Measurements from ENCODE around the gene KRT9. TPM values are rescaled to one million over a fixed set of nuclear protein-coding genes. Genes with fewer than 3 reads are reported as not detected.
A peak's percentile ranks its signal among the peaks of the same experiment; 100 is the strongest.

KRT9 gene
- total RNA-seq, 4 donors from 2014 or later = 0.21 TPM; not detected in 3

DNA sequence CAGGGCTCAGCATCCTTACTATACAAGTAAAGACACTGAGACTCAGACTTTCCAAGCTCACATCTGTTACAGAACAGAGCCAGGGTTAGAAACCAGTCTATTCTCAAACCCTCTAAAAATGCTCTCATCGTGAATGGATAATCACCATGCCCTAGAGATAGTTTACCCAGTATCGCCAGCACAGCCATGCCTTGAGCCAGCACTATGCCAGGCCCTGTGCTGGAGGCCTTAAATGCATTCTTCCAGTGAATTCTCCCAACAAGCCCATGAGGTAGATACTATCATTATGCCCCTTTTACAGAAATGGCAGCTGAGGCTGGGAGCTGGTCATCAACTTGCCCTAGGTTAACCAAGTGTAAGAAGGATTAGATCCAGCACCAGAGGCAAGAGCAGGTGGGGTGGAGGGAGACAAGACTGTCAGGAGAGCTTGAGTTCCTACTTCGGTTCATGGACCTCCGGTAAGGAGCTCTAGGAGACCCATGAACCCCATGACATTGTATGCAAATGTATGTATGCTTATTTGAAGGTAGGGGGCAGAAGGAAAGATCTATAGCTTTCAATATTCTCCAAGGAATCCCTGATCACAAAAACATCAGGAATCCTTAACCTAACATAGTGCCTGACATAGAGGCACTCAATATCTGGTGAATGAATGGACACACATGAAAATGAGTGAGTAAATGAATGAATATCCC lies 9.7 kb upstream of the KRT9 start:
- H3K27ac ChIP-seq = no peak overlapping the region
- H3K4me3 ChIP-seq = no peak overlapping the region
- H3K4me1 ChIP-seq = no peaks in the 10 kb centered on the region
- no peaks in the 10 kb centered on the region for H3K27me3 ChIP-seq
- TF ChIP-seq POLR2A (IDR thresholded peaks at IDR 0.05) = no peak
- TF ChIP-seq, protein P1, sequence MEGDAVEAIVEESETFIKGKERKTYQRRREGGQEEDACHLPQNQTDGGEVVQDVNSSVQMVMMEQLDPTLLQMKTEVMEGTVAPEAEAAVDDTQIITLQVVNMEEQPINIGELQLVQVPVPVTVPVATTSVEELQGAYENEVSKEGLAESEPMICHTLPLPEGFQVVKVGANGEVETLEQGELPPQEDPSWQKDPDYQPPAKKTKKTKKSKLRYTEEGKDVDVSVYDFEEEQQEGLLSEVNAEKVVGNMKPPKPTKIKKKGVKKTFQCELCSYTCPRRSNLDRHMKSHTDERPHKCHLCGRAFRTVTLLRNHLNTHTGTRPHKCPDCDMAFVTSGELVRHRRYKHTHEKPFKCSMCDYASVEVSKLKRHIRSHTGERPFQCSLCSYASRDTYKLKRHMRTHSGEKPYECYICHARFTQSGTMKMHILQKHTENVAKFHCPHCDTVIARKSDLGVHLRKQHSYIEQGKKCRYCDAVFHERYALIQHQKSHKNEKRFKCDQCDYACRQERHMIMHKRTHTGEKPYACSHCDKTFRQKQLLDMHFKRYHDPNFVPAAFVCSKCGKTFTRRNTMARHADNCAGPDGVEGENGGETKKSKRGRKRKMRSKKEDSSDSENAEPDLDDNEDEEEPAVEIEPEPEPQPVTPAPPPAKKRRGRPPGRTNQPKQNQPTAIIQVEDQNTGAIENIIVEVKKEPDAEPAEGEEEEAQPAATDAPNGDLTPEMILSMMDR (IDR thresholded peaks at IDR 0.05) = no peak
- no peaks in the 10 kb centered on the region for H3K9me3 ChIP-seq
- no peaks in the 10 kb centered on the region for H3K36me3 ChIP-seq
- DNase-seq = no peak
- intact Hi-C loops (cut with DNase I; ENCODE audit: low total_unique reads) = no loop called here

DNA sequence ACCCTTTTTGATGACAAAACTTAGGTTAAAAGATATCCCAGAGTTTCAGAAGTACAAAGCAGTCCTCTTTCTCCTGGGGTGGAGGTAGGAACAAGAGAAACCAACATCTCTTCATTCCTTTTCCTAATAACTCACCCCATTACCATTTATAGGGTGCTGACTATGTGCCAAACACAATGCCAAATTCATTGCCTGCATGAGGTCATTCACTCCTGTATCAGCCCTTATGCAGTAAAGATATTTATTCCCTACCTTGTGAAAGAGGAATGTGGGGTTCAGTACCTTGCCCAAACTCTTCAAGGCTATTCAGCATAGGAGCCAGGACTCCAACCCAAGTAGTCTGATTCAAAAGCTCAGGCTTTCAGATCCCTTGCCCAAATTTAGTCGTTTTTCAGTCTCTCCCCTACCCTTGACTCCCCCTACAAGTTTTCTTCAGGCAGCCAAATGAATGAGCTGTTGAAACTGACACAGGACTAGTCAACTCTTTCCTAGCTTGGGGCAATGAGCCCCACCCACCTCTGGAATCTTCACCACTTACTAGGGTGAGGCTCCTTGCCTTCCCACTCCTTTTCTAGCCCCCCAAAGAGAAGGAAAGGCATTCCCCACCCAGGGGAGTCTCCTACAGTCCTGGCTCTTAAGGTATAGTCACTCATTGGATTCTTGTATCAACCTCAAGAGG lies 9.0 kb upstream of the KRT9 start:
- Histone ChIP-seq H3K27me3 (no peaks in the 10 kb centered on the region), H3K36me3 (no peaks in the 10 kb centered on the region), H3K9me3 (no peaks in the 10 kb centered on the region), H3K27ac (no peak overlapping the region), H3K4me3 (no peak overlapping the region), H3K4me1 (no peaks in the 10 kb centered on the region)
- DNase-seq = no peak
- intact Hi-C loops (cut with DNase I; ENCODE audit: low total_unique reads) = no loop called here
- TF ChIP-seq POLR2A (IDR thresholded peaks at IDR 0.05) = no peak
- TF ChIP-seq, protein P1 (IDR thresholded peaks at IDR 0.05) = no peak

DNA sequence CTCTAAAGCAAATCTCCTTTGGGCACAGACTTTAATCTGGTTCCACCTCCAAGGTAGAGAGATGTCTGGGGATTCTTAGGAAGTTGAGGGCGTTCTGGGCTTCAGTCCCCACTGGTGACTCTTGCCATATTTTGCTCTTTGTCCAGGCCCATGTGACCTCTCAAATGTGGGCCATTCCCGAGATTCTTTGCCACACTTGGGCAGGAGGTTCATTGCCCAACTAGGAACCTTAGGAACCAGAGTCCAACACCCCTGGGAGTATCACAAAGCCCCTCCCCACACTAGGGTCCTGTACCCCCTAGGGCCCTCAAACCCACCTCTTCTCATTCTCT lies 8.4 kb upstream of the KRT9 start:
- H3K27me3 ChIP-seq = no peaks in the 10 kb centered on the region
- intact Hi-C loops (cut with DNase I; ENCODE audit: low total_unique reads) = no loop called here
- no peaks in the 10 kb centered on the region for H3K36me3 ChIP-seq
- TF ChIP-seq, protein P1 (IDR thresholded peaks at IDR 0.05) = no peak
- no peak for TF ChIP-seq POLR2A (IDR thresholded peaks at IDR 0.05)
- no peak overlapping the region for H3K27ac ChIP-seq
- no peaks in the 10 kb centered on the region for H3K9me3 ChIP-seq
- DNase-seq = no peak
- H3K4me3 ChIP-seq = no peak overlapping the region
- no peaks in the 10 kb centered on the region for H3K4me1 ChIP-seq

DNA sequence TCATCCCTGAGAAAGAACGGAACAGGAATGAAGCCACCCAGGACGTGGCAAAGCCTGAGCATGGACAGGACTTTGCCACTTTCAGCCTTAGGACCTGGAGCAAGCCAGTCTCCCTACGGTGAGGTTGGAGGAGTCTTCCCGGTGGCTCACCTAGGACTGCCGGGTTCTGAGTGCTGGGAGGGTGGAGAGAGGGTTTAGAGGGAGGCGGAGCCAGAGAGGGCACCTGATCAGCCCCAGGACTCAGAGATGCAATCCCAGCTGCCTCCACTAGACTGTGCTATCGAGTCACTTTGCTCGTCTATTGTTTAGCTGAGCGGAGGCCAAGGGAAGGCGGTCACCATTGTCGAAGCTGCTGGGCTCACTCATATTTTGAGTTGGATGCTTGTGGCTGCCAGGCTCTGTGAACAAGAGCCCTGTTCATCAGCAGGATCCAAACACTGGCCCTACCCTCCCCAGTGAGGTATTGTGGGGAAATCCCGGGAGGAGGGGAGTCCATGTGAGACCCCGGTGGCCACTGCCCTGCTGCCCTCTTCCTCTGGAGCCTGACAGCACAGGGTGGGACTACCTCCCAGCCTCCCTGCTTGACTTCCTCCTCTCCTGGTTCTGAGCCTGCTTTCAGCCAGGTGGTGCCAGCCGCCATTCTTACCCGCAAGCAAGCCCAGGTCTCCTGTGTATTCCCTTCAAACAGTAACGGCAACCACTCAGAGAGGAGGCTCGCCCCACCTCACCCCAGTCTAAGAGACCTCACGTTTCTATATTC lies 7.8 kb upstream of the KRT9 start:
- H3K4me1 ChIP-seq = no peaks in the 10 kb centered on the region
- peak; percentile 48 to 51 for DNase-seq
- no peak overlapping the region for H3K4me3 ChIP-seq
- intact Hi-C loops (cut with DNase I; ENCODE audit: low total_unique reads) = no loop called here
- H3K27me3 ChIP-seq = no peaks in the 10 kb centered on the region
- no peak overlapping the region for H3K27ac ChIP-seq
- H3K36me3 ChIP-seq = no peaks in the 10 kb centered on the region
- H3K9me3 ChIP-seq = no peaks in the 10 kb centered on the region
- TF ChIP-seq, protein P1 (IDR thresholded peaks at IDR 0.05) = peak; percentile 25 to 67 (median 46)
- no peak for TF ChIP-seq POLR2A (IDR thresholded peaks at IDR 0.05)

DNA sequence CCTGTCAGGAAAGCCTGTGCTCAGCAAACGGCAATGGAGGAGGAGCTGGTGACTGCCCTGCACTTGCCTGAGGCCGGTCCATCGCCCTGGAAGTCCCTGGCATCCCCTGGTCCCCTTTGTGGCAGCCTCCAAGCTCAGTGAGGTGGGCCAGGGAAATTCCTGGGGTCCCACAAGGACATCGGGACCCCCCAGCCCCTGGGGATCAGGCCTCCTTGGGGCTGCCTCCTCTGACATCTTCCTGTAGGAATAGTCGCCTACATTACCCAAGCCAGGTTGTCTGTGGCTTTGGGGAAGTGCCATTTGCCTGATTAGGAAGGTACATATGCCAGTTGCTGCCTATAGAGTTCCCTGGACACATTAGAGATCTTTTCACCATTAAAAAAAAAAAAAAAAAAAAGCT lies 7.1 kb upstream of the KRT9 start:
- DNase-seq = no peak

More for the DNA sequence above, 7.1 kb upstream of the KRT9 start:
- Histone ChIP-seq H3K36me3 (no peaks in the 10 kb centered on the region), H3K27ac (no peak overlapping the region), H3K9me3 (no peaks in the 10 kb centered on the region), H3K27me3 (no peaks in the 10 kb centered on the region), H3K4me1 (no peaks in the 10 kb centered on the region), H3K4me3 (no peak overlapping the region)
- TF ChIP-seq POLR2A (IDR thresholded peaks at IDR 0.05) = no peak
- TF ChIP-seq, protein P1 (IDR thresholded peaks at IDR 0.05) = no peak
- intact Hi-C loops (cut with DNase I; ENCODE audit: low total_unique reads) = no loop called here

Data from uterus (tissue), 4 donors.